Stimulated activated CD8-positive, alpha-beta memory T cell treated with anti-CD3 and anti-CD28 coated beads, Interleukin-7, amount 100 ng/mL, for 48 hours (primary cell): ENCODE data around the gene TAF1C.

ENCODE experiments used
- DNase-seq, 2 donors: peaks; one replicate each; pipeline ENCODE4 v3.0.0-alpha.2; 2020; ENCODE audit warnings: low read depth in 1 of 2; ENCODE audit errors: extremely low read depth in 1 of 2

Gene TAF1C

DNA sequence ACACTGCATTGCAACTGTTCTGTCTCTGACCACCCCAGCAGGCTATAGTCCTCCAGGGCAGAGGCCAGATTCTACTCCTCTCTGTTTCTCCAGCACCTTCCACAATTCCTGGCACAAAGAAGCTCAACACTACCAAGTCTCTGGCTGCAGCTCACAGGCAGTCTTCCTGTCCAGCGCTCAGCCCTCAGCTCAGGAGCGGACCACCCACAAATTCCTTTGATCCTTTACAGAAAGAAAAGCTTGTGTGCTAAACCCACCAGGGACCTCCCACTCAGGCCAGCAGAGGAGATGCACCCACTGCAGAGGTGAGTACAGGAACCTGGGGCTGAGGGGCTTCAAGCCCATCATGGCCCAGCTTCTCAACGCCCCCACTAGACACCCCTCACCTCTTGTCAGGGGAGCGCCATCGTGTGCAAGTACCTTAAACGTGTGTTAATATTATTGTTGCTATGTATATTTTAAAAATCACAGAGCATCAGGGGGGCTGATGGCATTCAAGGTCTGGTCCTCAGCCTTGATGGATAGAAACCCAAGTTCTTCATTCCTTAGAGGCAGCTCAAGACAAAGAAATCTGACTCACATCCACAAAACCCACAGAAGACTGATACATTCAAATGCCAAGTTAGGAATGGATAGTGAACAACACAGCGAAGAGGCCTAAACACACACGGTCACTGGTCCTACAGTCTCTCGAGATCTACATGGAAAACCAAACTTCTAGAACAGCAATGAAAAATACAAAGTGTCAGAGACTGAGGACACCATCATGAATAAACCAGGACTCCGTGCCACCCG lies 50.3 kb downstream of the TAF1C start:
- DNase-seq, result no peak

DNA sequence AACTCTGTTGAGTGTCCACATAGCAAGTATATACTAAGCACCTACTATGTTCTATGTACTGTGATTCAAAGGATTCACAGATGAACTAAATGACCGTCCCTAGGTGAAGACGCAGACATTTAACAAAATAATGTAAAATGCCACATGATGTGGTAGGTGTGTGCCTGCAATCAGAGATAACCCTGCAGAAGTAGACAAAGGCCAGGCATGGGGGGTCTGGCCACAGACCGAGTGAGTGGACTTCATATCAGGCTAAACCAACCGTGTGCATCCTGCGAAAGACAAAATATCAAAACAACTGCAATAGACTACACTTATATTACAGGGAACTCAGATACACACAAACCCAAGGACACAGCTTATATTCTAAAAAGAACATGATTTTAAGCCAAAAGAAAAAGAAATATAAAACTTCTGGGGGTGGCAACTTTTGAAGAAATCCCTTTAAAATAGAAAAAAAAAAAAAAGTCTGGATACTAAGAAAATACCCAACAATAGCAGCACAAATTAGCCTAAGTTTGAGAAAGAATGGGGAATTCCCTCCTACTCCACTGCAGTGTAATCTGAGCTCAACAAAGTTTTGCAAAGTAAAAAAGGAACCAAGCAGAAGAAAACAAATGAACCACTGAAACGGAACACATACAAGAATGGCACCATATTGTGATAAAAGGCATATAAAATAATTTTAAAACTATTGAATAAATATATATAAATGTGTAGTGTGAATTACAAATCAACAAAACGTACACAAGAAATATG lies 54.2 kb downstream of the TAF1C start:
- no peak for DNase-seq

DNA sequence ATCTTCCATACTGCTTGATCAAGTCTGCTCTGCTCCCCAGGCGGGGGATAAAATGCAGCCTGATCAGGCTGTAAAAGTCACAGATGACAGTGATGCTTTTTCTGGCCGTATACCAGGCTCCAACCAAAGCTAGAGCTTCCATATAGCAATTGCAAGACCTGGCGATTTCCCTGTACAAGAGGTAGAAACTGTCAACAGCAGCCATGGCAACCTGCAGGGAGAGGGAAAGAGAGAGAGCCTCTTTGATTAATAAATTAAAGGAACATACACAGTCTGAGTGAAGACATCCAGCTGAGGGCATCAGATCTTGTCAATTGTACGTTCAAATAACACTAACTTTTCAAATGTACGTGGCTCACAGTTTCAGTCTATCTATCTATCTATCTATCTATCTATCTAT lies 55.7 kb downstream of the TAF1C start:
- no peak for DNase-seq
